ENCODE data around the gene TUBGCP6. TPM values are rescaled to one million over a fixed set of nuclear protein-coding genes. Genes with fewer than 3 reads are reported as not detected.
"Not testable (repeated sequence)": the region's sequence is repeated elsewhere in the genome, so short reads cannot be mapped to it uniquely, and the experiment has no call there.

The TUBGCP6 gene
- total RNA-seq, 1 donor from 2014 or later = 32.2 TPM

- DNase-seq (ENCODE audit: low spot score) = no peak
Measured at GRCh38 chr22:50171965-50172421, 72.8 kb downstream of the TUBGCP6 start.

GRCh38 chr22:50171319-50171964 is 73.4 kb downstream of the TUBGCP6 start:
- Mint-ChIP-seq H3K9me3 (ENCODE audit: low read depth) (no peaks in the 10 kb centered on the region), H3K4me3 (ENCODE audit: unreplicated experiment) (peak overlapping the region; percentile 68), H3K27me3 (ENCODE audit: low read depth) (peaks cover 6% of the 10 kb centered on the region), H3K27ac (ENCODE audit: unreplicated experiment) (no peak overlapping the region), H3K36me3 (ENCODE audit: low read depth) (no peaks in the 10 kb centered on the region), H3K4me1 (ENCODE audit: low read depth) (peaks cover 7% of the 10 kb centered on the region)
- no peak for TF ChIP-seq CTCF (IDR thresholded peaks at IDR 0.05)
- no peak for DNase-seq (ENCODE audit: low spot score)

More at GRCh38 chr22:50171965-50172421, 72.8 kb downstream of the TUBGCP6 start:
- Mint-ChIP-seq H3K4me3 (ENCODE audit: unreplicated experiment) (no peak overlapping the region), H3K9me3 (ENCODE audit: low read depth) (no peaks in the 10 kb centered on the region), H3K4me1 (ENCODE audit: low read depth) (peaks cover 7% of the 10 kb centered on the region), H3K27me3 (ENCODE audit: low read depth) (peaks cover 6% of the 10 kb centered on the region), H3K36me3 (ENCODE audit: low read depth) (no peaks in the 10 kb centered on the region), H3K27ac (ENCODE audit: unreplicated experiment) (no peak overlapping the region)
- no peak for TF ChIP-seq CTCF (IDR thresholded peaks at IDR 0.05)

- DNase-seq (ENCODE audit: low spot score) = no peak
- H3K9me3 Mint-ChIP-seq (ENCODE audit: low read depth) = no peaks in the 10 kb centered on the region
- H3K4me1 Mint-ChIP-seq (ENCODE audit: low read depth) = peaks cover 7% of the 10 kb centered on the region
- peak within 1 kb of the TSS; percentile 68 for H3K4me3 Mint-ChIP-seq (ENCODE audit: unreplicated experiment)
- TF ChIP-seq CTCF (IDR thresholded peaks at IDR 0.05) = no peak
- H3K27ac Mint-ChIP-seq (ENCODE audit: unreplicated experiment) = no peak within 1 kb of the TSS
- no peaks in the 10 kb centered on the region for H3K36me3 Mint-ChIP-seq (ENCODE audit: low read depth)
- H3K27me3 Mint-ChIP-seq (ENCODE audit: low read depth) = peaks cover 6% of the 10 kb centered on the region
Measured at GRCh38 chr22:50170453-50171318, 74.1 kb downstream of the TUBGCP6 start, which contains the start of gene PANX2. Gene PANX2, plus strand, starts transcription at chr22:50170731. Its CDS starts 0 bp downstream, at chr22:50170731.

- peak; percentile 15 for TF ChIP-seq CTCF (IDR thresholded peaks at IDR 0.05)
- DNase-seq (ENCODE audit: low spot score) = no peak
Measured at GRCh38 chr22:50169774-50170341, 75.0 kb downstream of the TUBGCP6 start.

GRCh38 chr22:50169181-50169759 is 75.6 kb downstream of the TUBGCP6 start:
- DNase-seq (ENCODE audit: low spot score) = no peak
- H3K9me3 Mint-ChIP-seq (ENCODE audit: low read depth) = no peaks in the 10 kb centered on the region
- peaks cover 6% of the 10 kb centered on the region for H3K27me3 Mint-ChIP-seq (ENCODE audit: low read depth)
- no peaks in the 10 kb centered on the region for H3K36me3 Mint-ChIP-seq (ENCODE audit: low read depth)
- H3K4me3 Mint-ChIP-seq (ENCODE audit: unreplicated experiment) = peak overlapping the region; percentile 64
- peaks cover 7% of the 10 kb centered on the region for H3K4me1 Mint-ChIP-seq (ENCODE audit: low read depth)
- no peak for TF ChIP-seq CTCF (IDR thresholded peaks at IDR 0.05)
- peak overlapping the region; percentile 36 for H3K27ac Mint-ChIP-seq (ENCODE audit: unreplicated experiment)

More at GRCh38 chr22:50169774-50170341, 75.0 kb downstream of the TUBGCP6 start:
- Mint-ChIP-seq H3K27ac (ENCODE audit: unreplicated experiment) (no peak overlapping the region), H3K4me1 (ENCODE audit: low read depth) (peaks cover 7% of the 10 kb centered on the region), H3K27me3 (ENCODE audit: low read depth) (peaks cover 6% of the 10 kb centered on the region), H3K9me3 (ENCODE audit: low read depth) (no peaks in the 10 kb centered on the region), H3K36me3 (ENCODE audit: low read depth) (no peaks in the 10 kb centered on the region), H3K4me3 (ENCODE audit: unreplicated experiment) (peak overlapping the region; percentile 31)

- not testable (repeated sequence) for H3K9me3 Mint-ChIP-seq (ENCODE audit: low read depth); H3K27me3 Mint-ChIP-seq (ENCODE audit: low read depth); H3K4me1 Mint-ChIP-seq (ENCODE audit: low read depth); DNase-seq (ENCODE audit: low spot score); H3K36me3 Mint-ChIP-seq (ENCODE audit: low read depth); H3K27ac Mint-ChIP-seq (ENCODE audit: unreplicated experiment)
- peak overlapping the region; percentile 64 for H3K4me3 Mint-ChIP-seq (ENCODE audit: unreplicated experiment)
Measured at GRCh38 chr22:50168490-50169180, 76.2 kb downstream of the TUBGCP6 start.

All from chondrocyte (in vitro differentiated cells).